ENCODE data around the gene DMRTA2. TPM values are rescaled to one million over a fixed set of nuclear protein-coding genes. Genes with fewer than 3 reads are reported as not detected.

DMRTA2 gene
- not detected for total RNA-seq
- long read RNA-seq, result 0 reads

DNA sequence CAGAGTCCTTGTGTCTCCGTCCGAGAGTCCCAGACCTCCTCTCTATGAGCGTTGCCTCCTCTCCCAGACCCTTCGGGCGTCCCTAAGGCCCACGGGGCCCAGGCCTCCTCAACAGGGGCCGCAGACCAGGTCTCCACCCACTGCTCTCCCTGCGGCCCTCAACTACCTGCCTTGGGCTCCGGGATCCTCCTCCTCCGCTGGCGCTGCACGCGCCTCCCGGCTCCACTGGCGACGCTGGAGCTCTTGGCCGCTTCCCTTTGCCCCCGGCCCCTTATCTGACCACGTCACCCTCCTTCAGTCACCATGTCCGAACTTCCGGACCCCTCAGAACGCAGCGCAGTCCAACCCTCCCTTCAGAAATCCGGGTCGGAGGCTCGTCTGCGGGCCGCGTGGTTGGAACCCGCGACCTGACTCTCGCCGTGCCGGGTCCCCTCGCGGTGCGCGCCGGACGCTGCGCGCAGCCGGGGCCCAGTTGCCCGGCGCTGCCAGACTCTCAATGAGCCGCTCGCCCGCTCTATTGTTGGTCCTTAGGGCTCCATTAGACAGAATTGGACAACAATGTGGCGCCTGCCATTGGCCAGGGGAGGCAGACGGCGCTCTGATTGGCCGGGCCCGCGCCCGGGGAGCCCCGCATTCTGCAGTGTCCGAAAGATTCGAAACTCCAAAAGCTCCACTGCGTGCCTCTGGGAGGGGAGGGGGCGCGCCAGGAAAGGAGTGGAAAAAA lies at the start of gene DMRTA2:
Gene DMRTA2, minus strand, starts transcription at position 498 of the 724 bp plus-strand sequence. CDS start 1,907 bp downstream, outside the sequence.
- intact Hi-C loops (cut with micrococcal nuclease), result no loop called here
- ATAC-seq (peak; percentile 60), DNase-seq (no peak)

DNA sequence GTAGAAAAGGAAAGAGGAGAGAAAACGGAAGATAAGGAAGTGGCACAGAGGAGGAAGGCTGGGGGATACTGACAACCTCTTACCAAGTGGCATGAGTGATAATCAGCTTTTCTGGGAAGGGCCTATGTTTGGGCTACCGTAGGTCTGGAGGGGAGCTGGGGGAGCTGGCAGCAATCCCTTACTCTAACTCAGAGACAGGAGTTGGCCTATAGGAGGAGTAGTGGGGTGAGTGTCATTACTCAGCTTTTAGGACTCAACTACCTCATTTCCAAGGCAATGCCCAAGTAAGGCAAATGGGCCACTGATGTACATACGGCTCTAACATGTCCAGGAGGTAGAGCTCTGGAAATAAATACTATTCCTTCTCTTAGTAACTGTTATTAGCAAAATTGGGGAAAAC lies 48.7 kb upstream of the DMRTA2 start:
- ATAC-seq (no peak), DNase-seq (no peak)
- intact Hi-C loops (cut with micrococcal nuclease), result no loop called here

DNA sequence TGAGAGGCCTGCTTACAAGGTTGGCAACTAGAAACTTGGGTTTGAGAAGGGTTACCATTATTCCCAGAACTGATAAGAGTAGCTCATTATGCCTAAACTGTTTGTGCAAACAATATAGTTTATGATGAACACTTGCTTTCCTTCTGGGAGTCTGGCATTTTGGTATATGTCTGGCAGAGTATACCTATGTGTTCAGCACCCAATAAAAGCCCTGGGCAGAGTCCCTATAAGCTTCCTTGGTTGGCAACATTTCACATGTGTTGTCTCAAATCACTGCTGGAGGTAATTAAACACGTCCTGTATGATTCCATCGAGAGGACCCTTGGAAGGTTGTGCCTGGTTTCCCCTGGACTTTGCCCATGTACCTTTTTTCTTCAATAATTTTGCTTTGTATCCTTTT lies 39.7 kb upstream of the DMRTA2 start:
- intact Hi-C loops (cut with micrococcal nuclease), result no loop called here
- no peak for ATAC-seq
- DNase-seq, result no peak

DNA sequence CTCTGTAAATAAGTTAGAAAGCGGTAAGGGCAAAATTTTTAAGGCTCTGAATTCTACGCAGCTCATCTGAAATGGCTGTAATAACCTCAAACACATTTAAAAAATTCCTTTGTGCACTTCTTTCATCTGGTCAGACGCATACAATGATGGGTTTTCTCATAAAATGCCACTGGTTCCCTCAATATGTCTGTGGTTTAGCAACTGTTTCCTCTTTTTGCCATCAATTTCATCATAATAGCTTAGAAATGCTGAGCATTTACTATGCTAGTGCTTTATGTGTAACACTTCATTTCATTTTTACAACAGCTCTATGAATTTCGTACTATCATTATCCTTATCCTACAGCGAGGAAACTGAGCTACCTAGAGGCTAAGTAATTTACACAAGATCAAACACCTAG lies 35.3 kb upstream of the DMRTA2 start:
- DNase-seq (no peak), ATAC-seq (no peak)
- intact Hi-C loops (cut with micrococcal nuclease), result no loop called here

DNA sequence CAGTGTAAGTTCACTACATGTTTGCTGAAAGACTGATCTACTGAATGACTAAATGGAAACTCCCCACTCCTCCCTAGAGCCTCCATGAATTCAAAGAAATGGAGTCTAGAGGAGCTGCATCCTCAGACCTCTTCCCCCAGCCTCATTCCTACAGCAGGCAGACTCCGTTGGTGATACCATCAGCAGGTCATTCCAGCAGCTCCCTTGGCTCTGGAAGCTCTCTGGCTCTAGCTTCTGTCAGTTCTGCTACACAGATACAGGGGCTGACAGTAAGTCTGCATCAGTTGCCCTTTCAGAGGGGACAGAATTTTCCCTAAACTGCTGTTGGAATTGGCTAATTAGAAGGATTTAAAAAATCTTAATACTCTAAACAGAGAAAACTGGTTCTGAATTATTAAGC lies 31.7 kb upstream of the DMRTA2 start:
- intact Hi-C loops (cut with micrococcal nuclease), result no loop called here
- DNase-seq (no peak), ATAC-seq (no peak)

DNA sequence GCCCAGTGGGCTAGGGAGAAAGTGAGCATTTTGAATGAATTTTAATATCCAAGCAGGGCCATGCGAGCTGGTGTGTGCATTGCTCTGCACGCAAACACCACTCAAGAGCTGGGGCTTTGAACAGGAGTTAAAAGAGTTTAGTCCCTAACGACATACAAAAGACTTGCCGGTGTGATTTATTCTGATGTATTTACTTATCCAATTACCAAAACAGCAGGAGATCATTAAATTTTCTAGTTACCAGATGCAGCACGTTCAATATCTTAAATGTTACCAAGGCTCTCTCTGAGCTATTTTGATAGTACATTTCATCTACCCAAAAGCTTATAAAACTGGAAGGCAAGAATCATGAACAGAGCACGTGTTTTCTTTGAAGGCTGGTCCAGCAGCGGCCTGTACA lies 30.0 kb upstream of the DMRTA2 start:
- no peak for ATAC-seq
- intact Hi-C loops (cut with micrococcal nuclease), result no loop called here
- no peak for DNase-seq

DNA sequence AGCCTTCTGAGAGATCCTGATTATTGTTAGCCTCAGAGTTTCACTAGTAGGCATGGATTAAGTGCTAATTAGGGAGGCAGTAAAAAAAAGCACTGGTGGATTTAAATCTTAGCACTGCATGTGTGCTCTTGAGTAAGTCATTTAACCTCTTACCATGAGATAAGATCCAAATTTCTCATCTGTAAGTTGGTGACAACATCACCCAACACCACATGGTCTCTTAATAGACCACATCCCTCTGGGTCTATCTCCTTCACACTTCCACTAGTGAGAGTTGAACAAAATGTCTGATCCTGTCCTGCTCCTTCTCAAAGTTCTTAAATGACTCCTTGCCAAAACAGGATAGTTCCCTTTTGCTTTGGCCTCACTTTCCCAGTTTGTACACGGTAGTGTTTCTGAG lies 29.5 kb upstream of the DMRTA2 start:
- DNase-seq (no peak), ATAC-seq (no peak)
- intact Hi-C loops (cut with micrococcal nuclease), result no loop called here

DNA sequence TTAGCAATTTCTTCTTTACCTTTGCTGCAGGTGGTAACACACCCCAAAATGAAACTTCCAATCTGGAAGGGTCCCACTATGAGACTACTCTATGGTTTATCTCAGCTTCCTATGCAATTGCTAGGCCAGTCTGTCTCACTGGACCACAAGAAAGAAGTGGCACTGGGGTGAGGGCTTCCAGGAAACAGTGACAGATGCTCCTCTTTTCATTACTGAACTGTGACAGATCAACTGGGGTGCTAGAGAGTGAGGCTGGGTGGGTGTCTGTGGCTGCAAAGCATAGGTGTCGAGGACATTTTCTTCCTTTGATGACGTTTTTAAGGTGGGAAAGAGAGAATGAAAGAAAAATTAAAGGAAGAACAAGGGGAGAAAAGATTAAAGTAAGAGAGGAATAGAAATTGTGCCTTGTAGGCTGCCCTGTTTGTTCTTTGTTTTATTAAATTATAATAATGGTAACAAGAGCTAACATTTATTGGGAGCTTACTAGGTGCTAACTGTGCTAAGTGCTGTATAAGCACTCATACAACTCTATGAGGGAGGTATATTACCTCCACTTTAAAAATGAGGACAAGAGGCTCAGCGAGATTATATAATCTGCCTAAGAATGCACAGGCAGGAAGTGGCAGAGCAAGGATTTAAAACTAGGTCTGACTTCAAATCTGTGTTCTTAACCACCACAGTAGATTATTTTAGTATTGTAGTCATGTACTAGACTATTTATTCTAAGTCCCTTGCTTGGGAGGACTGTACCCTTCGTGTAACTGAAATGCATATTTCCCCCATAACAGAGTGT lies 27.8 kb upstream of the DMRTA2 start:
- intact Hi-C loops (cut with micrococcal nuclease), result no loop called here
- DNase-seq, result no peak

DNA sequence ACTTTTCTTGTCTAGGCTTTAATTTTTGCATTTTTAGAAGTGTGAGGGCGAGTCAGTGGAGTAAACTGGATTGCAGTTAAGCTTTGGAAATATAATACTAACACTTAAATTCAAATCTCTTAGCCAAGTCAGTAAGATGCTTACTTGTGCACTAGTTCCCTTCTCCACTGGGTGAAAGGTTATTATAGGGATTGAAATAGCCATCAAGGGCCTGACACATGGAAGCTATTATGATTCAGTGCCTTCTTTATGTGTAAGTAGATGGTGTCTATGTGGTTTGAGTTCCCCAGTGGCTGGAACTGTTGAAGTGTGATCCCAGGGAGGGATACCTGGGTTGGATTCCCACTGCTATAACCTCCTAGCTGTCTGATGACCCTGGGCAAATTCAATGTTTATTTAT lies 24.7 kb upstream of the DMRTA2 start:
- intact Hi-C loops (cut with micrococcal nuclease), result no loop called here
- no peak for DNase-seq
- no peak for ATAC-seq

More for the DNA sequence above, 27.8 kb upstream of the DMRTA2 start:
- no peak for ATAC-seq

DNA sequence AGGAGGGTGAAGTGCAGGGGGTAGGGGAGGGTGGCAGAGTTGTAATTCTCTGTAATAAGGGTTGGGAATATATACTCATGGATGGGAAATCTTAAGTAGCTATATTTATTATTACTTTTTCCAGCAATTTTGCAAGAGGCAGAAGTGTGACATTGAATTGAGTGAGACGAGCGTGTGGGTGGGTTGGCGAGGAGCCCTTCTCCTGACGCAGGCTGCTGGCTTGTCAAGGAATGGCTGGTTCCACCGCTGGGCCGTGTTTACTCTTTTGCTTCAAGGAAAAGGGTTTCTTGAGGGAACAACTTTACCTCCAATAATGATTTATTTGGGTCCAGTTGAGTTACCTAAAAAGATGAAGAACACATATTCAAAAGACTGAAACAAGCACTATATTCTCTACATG lies 17.9 kb upstream of the DMRTA2 start:
- no peak for DNase-seq
- intact Hi-C loops (cut with micrococcal nuclease), result no loop called here
- no peak for ATAC-seq

DNA sequence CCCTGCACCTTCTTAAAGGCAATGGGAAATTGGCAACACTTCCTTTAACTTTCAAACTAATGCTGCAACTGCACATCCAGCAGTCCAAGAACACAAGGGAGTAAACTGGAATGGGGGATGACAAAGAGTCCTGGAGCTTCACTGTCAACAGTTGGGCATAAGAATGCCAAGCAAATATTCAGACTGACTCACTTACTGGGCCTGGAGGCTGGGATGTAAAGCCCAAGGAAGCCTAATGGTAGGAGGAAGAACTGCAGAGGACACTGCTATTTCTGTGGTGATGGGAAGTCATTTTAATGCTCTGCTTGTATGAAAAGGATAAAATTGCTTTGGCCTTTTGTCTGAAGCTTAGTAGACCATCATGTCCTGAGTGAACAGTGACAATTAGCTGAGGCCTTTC lies 15.7 kb upstream of the DMRTA2 start:
- intact Hi-C loops (cut with micrococcal nuclease), result no loop called here
- DNase-seq (no peak), ATAC-seq (no peak)

DNA sequence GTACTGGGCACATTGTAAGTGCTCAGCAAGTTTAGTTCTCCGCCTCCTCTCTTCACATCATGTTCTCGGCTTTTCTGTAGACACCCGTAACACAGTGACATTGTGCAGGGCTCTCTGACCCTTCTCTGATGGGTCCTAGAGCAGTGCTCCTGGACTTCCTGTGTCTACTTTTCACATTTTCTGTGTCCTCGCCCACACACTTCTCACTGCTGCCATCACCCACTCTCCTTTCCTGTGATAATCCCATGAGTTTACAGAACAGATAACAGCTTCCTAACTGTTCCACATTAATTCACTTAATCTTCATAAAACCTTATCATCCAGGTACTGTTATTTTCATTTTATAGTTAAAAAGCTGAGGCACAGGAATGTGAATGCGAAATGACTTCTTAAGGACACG lies 13.2 kb upstream of the DMRTA2 start:
- intact Hi-C loops (cut with micrococcal nuclease), result no loop called here
- ATAC-seq (no peak), DNase-seq (no peak)

DNA sequence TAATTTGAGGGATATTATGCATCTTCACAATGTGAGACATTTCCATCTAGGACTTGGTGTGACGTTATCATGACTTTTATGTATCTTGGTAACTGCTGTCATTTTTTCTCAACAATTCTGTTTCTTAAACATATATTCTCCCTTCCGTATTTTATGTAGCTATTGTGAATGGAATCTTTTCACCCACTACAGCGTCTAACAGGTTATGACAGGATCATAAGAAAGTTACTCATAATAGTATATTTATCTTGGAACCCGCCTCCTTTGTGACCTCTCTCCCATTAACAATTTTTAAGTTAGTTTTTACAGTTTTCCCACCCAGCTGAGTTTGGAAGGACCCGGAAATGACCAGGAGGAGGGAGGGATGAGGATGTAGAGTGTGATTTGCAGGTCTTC lies 6.8 kb upstream of the DMRTA2 start:
- DNase-seq, result no peak
- no peak for ATAC-seq
- intact Hi-C loops (cut with micrococcal nuclease), result no loop called here

DNA sequence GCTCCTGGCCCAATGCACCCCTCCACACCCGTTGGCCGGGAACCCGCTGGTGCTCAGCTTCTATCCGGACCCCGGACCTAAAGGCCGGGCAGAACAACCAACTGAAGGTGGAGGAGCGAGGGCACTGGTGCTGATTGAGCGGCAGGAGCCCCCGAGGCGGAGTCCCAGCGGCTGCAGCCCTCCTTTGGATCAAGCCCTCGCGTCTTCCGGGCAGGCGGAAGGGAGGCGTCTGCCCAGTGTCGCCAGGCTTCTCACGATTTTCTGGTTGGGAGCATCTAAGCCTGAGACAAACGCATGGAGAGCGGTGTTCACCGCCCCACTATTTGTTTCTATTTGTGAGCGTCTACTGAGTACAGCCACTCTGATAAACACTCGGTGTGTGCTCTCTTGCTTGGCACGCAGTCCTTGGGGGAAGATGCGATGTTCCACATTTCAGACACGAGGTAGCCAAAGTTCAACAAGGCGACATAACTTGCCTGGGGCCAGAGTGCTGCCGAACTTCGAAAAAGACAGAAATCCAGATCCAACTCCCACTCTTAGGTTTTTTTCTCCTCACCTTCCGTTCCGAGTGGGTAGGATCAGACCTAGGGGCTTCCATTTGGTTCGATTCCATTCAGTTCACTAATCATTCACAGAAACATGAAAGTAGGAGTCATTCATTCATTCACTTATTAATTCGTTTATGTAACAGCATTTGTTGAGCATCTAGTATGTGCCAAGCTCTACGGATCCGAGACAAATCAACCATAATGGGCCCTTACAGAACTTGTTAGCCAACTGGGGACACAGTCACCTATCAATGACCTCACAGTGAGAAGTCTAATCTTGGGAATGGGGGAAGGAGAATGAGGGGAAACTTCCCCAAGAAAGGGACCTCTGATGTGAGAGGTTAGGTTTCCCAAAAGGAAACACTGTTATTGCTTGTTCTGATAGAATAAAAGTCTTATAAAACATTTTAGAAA lies 4.9 kb upstream of the DMRTA2 start:
- intact Hi-C loops (cut with micrococcal nuclease), result no loop called here
- DNase-seq (no peak), ATAC-seq (no peak)

DNA sequence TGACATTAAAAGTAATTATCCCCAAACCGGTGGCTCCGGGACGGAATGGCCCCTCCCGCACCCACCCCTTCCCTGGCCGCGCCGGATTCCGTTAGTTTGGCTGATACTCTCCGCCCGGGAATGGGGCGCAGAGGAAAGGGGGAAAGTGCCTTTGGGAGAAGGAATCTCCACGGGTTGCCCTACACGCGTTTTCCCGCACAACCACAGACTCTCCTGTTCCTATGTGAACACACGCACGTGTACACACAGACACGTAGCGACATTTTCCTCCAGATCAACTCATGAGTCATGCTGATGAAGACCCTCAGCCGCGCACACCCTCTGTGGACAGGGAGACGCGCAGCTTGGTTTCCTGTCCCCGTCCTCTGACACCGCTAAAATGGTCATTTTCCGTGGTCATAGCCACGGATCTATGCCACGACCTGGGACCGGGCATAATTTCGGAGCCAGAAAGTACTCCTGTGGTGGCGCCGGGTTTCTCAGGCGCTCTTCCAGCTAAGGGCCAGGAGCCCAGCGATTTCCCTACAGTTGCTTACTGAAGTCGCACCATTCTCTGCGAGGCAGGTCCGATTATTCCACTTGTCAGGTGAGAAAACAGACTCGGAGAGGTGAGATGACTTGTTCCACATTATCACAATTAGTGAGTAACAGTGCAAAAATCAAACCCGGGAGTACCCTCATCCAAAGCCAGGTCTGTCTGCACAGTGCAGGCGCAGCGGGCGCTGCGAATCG lies 4.0 kb upstream of the DMRTA2 start:
- ATAC-seq (no peak), DNase-seq (no peak)
- intact Hi-C loops (cut with micrococcal nuclease), result no loop called here

DNA sequence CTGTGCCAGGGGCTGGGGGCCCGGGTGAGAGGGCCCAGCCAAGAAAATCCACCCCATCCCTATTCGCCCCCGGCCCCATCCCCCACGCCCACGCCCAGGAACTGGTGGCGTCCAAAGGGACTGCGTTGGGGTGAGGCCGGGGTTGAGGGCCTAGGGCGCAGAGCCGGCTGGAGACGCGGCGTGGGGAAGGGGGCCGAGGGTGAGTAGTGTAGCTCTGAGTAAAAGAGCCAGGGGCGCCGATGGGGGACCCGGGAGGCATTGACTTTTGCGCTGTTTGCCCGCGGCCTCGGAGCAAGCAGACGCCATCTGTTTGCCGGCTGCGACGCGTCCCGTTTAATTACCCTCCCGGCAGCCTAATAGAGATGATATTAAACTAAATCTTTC lies 3.5 kb upstream of the DMRTA2 start:
- no peak for ATAC-seq
- no peak for DNase-seq
- intact Hi-C loops (cut with micrococcal nuclease), result no loop called here

DNA sequence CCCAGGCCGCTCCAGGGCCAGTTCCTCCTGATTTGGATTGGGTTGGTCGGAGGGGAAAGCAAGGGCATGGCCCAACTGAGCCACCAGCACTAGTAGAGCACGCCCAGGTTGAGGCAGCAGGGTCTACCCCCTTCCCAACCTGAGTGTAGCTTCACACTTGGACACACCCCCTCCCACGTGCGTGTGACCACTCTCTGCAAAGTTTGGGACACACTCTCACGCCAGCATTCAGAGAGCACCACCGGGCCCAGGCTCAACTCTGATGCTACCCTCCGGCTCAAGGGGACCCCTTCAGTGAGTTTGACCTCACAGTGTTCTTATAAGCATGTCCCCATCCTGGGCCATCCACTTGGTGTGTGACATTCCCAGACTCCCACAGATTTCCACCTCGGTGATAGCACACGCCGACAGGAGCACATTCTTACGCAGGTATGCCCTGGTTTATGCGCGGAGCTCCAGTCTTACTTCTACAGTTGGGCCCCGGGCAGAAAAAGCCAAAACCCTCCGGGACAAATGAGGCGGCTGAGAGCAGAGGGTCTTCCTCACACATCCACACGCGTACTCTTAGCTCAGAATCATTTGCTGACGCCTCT lies 3.0 kb upstream of the DMRTA2 start:
- ATAC-seq (no peak), DNase-seq (no peak)
- intact Hi-C loops (cut with micrococcal nuclease), result no loop called here

DNA sequence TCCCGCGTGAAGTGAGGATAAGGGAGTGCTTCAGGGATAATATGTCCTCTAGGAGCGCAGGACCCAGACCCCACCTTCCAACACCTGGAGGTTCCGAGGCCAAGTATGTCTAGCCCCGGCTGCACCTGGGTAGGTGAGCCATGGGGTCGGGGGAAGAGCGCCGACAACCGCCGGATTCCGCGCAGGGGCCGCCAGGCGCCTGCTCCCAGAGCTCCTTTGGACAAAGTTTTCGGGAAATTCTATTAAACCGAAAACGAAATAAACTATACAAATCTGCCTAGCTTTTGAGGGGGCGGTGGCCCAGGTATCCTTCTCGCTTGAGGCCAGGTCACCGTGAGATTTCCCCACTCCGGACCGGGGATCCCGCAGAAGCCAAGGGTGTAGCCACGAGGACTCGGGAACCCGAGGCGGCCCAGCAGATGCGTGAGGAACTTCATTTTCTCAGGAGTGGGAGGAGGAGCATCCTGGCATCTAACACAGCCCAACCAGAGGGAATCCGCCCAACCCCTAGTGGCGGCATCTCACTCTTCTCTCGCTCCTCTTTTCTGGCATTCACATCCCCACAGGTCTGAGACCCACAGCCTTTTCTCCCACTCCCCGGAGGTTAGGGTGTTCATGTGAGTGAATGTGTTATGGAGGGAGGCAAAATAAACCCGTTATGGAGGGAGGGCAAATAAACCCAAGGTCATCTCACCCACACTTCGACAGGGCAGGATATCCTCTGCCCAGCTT lies 2.3 kb upstream of the DMRTA2 start:
- intact Hi-C loops (cut with micrococcal nuclease), result no loop called here
- ATAC-seq (no peak), DNase-seq (no peak)
